ENCODE results near the gene TEDC2.

GRCh38 chr16:2467528-2468232 is 7.8 kb downstream of the TEDC2 start:
- TF ChIP-seq CTCF (IDR thresholded peaks at IDR 0.05; ENCODE audit: poor library complexity) (peak; percentile 10), EZH2 (IDR thresholded peaks at IDR 0.05; ENCODE audit: borderline replicate concordance) (peak; percentile 37), EZH2phosphoT487 (IDR thresholded peaks at IDR 0.05; ENCODE audit: low read depth, severe bottlenecking, unreplicated experiment) (no peak)

Data from hepatocyte (in vitro differentiated cells).